Esophagus mucosa (tissue), 1 donor: ENCODE results near the gene CA10. TPM values are rescaled to one million over a fixed set of nuclear protein-coding genes. Genes with fewer than 3 reads are reported as not detected.

Experiments
- ATAC-seq: fragments of 200-7000 bp; cut with Tn5 transposase; one replicate; pipeline ENCODE4 v1.9.1; 2020
- total RNA-seq: library from RNA; stranded (reverse); gene quantifications from one replicate; pipeline ENCODE4 v1.2.4, GENCODE V29; 2023
- donor health status: DM: yes; HTN: yes; CAD: no.

The CA10 gene
- total RNA-seq, 1 donor from 2014 or later: not detected

GRCh38 chr17:52041123-52041617 is 117.3 kb downstream of the CA10 start:
- no peak for ATAC-seq

- ATAC-seq: no peak
Measured at GRCh38 chr17:52036416-52036815, 122.1 kb downstream of the CA10 start.

GRCh38 chr17:52035336-52035915 is 123.1 kb downstream of the CA10 start:
- ATAC-seq: no peak

- ATAC-seq: no peak
Measured at GRCh38 chr17:52032454-52032853, 126.1 kb downstream of the CA10 start.

- no peak for ATAC-seq
Measured at GRCh38 chr17:52030052-52030451, 128.5 kb downstream of the CA10 start.

GRCh38 chr17:52027620-52028295 is 130.8 kb downstream of the CA10 start:
- ATAC-seq: peak; percentile 62

GRCh38 chr17:52027081-52027480 is 131.4 kb downstream of the CA10 start:
- peak; percentile 79 for ATAC-seq

GRCh38 chr17:52026075-52026474 is 132.4 kb downstream of the CA10 start:
- no peak for ATAC-seq

GRCh38 chr17:52025236-52025635 is 133.3 kb downstream of the CA10 start:
- ATAC-seq: no peak

- ATAC-seq: no peak
Measured at GRCh38 chr17:52024300-52024870, 134.1 kb downstream of the CA10 start.

GRCh38 chr17:52011064-52011463 is 147.4 kb downstream of the CA10 start:
- no peak for ATAC-seq

GRCh38 chr17:51999654-52000053 is 158.9 kb downstream of the CA10 start:
- ATAC-seq: no peak

- ATAC-seq: no peak
Measured at GRCh38 chr17:51997723-51998122, 160.8 kb downstream of the CA10 start.

GRCh38 chr17:51995797-51996403 is 162.6 kb downstream of the CA10 start:
- ATAC-seq: no peak

GRCh38 chr17:51992864-51993416 is 165.6 kb downstream of the CA10 start:
- no peak for ATAC-seq

- ATAC-seq: no peak
Measured at GRCh38 chr17:51971121-51971520, 187.4 kb downstream of the CA10 start.

GRCh38 chr17:51961689-51962088 is 196.8 kb downstream of the CA10 start:
- no peak for ATAC-seq

- no peak for ATAC-seq
Measured at GRCh38 chr17:51957786-51958185, 200.7 kb downstream of the CA10 start.

- no peak for ATAC-seq
Measured at GRCh38 chr17:51955245-51955644, 203.3 kb downstream of the CA10 start.

GRCh38 chr17:51954232-51954765 is 204.2 kb downstream of the CA10 start:
- ATAC-seq: no peak

GRCh38 chr17:51951741-51952140 is 206.8 kb downstream of the CA10 start:
- ATAC-seq: no peak

- no peak for ATAC-seq
Measured at GRCh38 chr17:51948128-51948527, 210.4 kb downstream of the CA10 start.

GRCh38 chr17:51947160-51947735 is 211.3 kb downstream of the CA10 start:
- ATAC-seq: no peak
